Stimulated activated CD8-positive, alpha-beta memory T cell treated with anti-CD3 and anti-CD28 coated beads, Interleukin-15, amount 100 ng/mL, for 24 hours (primary cell): ENCODE results near the gene MTHFD1.

Source experiments
- DNase-seq: peaks from one replicate; pipeline ENCODE4 v3.0.0-alpha.2; 2020; ENCODE audit warnings: low read depth

Gene MTHFD1

GRCh38 chr14:64407329-64407728 is 19.2 kb downstream of the MTHFD1 start:
- no peak for DNase-seq

GRCh38 chr14:64409126-64409920 is 21.2 kb downstream of the MTHFD1 start:
- no peak for DNase-seq

- no peak for DNase-seq
Observed at GRCh38 chr14:64410084-64410774, 22.1 kb downstream of the MTHFD1 start.

- no peak for DNase-seq
Observed at GRCh38 chr14:64411001-64411400, 22.8 kb downstream of the MTHFD1 start.

GRCh38 chr14:64412237-64412636 is 24.1 kb downstream of the MTHFD1 start:
- no peak for DNase-seq

- DNase-seq = no peak
Observed at GRCh38 chr14:64416348-64416932, 28.3 kb downstream of the MTHFD1 start.

GRCh38 chr14:64417055-64417770 is 29.1 kb downstream of the MTHFD1 start:
- DNase-seq = no peak

- DNase-seq = no peak
Observed at GRCh38 chr14:64417771-64418125, 29.6 kb downstream of the MTHFD1 start.

- DNase-seq = no peak
Observed at GRCh38 chr14:64419003-64419402, 30.9 kb downstream of the MTHFD1 start.

GRCh38 chr14:64421166-64421565 is 33.0 kb downstream of the MTHFD1 start:
- DNase-seq = no peak

GRCh38 chr14:64422005-64422404 is 33.9 kb downstream of the MTHFD1 start:
- DNase-seq = no peak

GRCh38 chr14:64422756-64423155 is 34.6 kb downstream of the MTHFD1 start:
- DNase-seq = no peak

- DNase-seq = no peak
Observed at GRCh38 chr14:64423987-64424386, 35.8 kb downstream of the MTHFD1 start.

- DNase-seq = no peak
Observed at GRCh38 chr14:64434528-64434927, 46.4 kb downstream of the MTHFD1 start.

GRCh38 chr14:64438181-64438841 is 50.2 kb downstream of the MTHFD1 start:
- DNase-seq = no peak

- no peak for DNase-seq
Observed at GRCh38 chr14:64439141-64439540, 51.0 kb downstream of the MTHFD1 start.

GRCh38 chr14:64440494-64440893 is 52.3 kb downstream of the MTHFD1 start:
- no peak for DNase-seq

GRCh38 chr14:64442300-64442988 is 54.3 kb downstream of the MTHFD1 start:
- DNase-seq = no peak

- DNase-seq = no peak
Observed at GRCh38 chr14:64444140-64444539, 56.0 kb downstream of the MTHFD1 start.

- no peak for DNase-seq
Observed at GRCh38 chr14:64444984-64445845, 57.1 kb downstream of the MTHFD1 start.
